ENCODE data around the gene TNK2.
"Not testable (repeated sequence)": the region's sequence is repeated elsewhere in the genome, so short reads cannot be mapped to it uniquely, and the experiment has no call there.

- not testable (repeated sequence) for TF ChIP-seq CTCF, POLR2A (IDR thresholded peaks at IDR 0.05)
Observed at GRCh38 chr3:195940806-195941205, 32.5 kb upstream of the TNK2 start.

Measured in thyroid gland (tissue), 4 donors.